ENCODE results near the gene DCAF5. TPM values are rescaled to one million over a fixed set of nuclear protein-coding genes. Genes with fewer than 3 reads are reported as not detected.

DCAF5 gene
- total RNA-seq, 1 donor from 2014 or later = 21.2 TPM

- DNase-seq (ENCODE audit: low spot score) = peak; percentile 91
Observed at GRCh38 chr14:69008421-69008884, 144.5 kb downstream of the DCAF5 start.

GRCh38 chr14:69006346-69006745 is 146.6 kb downstream of the DCAF5 start:
- no peak for DNase-seq (ENCODE audit: low spot score)

- peak; percentile 86 for DNase-seq (ENCODE audit: low spot score)
Observed at GRCh38 chr14:69005432-69006148, 147.3 kb downstream of the DCAF5 start.

GRCh38 chr14:69004731-69005431 is 148.0 kb downstream of the DCAF5 start:
- DNase-seq (ENCODE audit: low spot score) = peak; percentile 47

- DNase-seq (ENCODE audit: low spot score) = no peak
Observed at GRCh38 chr14:69003626-69004025, 149.3 kb downstream of the DCAF5 start.

GRCh38 chr14:69002069-69002468 is 150.8 kb downstream of the DCAF5 start:
- no peak for DNase-seq (ENCODE audit: low spot score)

- no peak for DNase-seq (ENCODE audit: low spot score)
Observed at GRCh38 chr14:69001375-69001774, 151.5 kb downstream of the DCAF5 start.

Other genes starting within 250 kb of the DCAF5 start
- 456 TPM for gene ACTN1, start 173.8 kb downstream of the DCAF5 start, total RNA-seq (ENCODE audit: insufficient read depth, low replicate concordance)
- 13.7 TPM for gene EXD2, start 38.4 kb upstream of the DCAF5 start, total RNA-seq (ENCODE audit: insufficient read depth, low replicate concordance)
- gene GALNT16, start 107.0 kb upstream of the DCAF5 start, total RNA-seq (ENCODE audit: insufficient read depth, low replicate concordance) = 0.96 TPM
- 41.9 TPM for gene ERH, start 245.2 kb upstream of the DCAF5 start, total RNA-seq (ENCODE audit: insufficient read depth, low replicate concordance)
- gene SLC39A9, start 245.6 kb upstream of the DCAF5 start, total RNA-seq (ENCODE audit: insufficient read depth, low replicate concordance) = 88.8 TPM

Measured in umbilical cord (tissue), 2 donors.